WTC11 (cell line): ENCODE measurements around the gene ERC2.

Experiments
- CREB1 ChIP-seq: sonication (generic); formaldehyde crosslinking; IDR thresholded peaks from 2 replicates; pipeline ENCODE4 v1.8.0; 2023; ENCODE audit warnings: mild to moderate bottlenecking, missing genetic modification reagents
- CTCF ChIP-seq: fragments of 200-600 bp; IDR thresholded peaks from 2 replicates; pipeline ENCODE4 v1.8.0; 2022; ENCODE audit warnings: antibody characterized with exemption
- KAT7 ChIP-seq: sonication (generic); formaldehyde crosslinking; IDR thresholded peaks from 2 replicates; pipeline ENCODE4 v1.8.1; 2023; ENCODE audit warnings: missing genetic modification reagents, mild to moderate bottlenecking, borderline replicate concordance
- MXD4 ChIP-seq: fragments of 250-450 bp; sonication (Bioruptor Pico); IDR thresholded peaks from 2 replicates; pipeline ENCODE4 v1.8.0; 2021; ENCODE audit warnings: mild to moderate bottlenecking, moderate library complexity, borderline replicate concordance
- ZNF317 ChIP-seq: sonication (generic); formaldehyde crosslinking; IDR thresholded peaks from 2 replicates; pipeline ENCODE4 v1.8.1; 2023; ENCODE audit warnings: low read depth, mild to moderate bottlenecking, moderate library complexity, missing genetic modification reagents, borderline replicate concordance
- ZNF512 ChIP-seq: sonication (generic); formaldehyde crosslinking; IDR thresholded peaks from 2 replicates; pipeline ENCODE4 v1.8.1; 2022; ENCODE audit warnings: missing genetic modification reagents, borderline replicate concordance
- ZNF532 ChIP-seq: fragments of 250-450 bp; sonication (Bioruptor Pico); IDR thresholded peaks from 2 replicates; pipeline ENCODE4 v1.9.0; 2021; ENCODE audit warnings: mild to moderate bottlenecking, borderline replicate concordance

- TF ChIP-seq MXD4 (CRISPR knock-in tag): no peak
- no peak for TF ChIP-seq CREB1 (CRISPR knock-in tag)
- TF ChIP-seq ZNF512: no peak
- TF ChIP-seq ZNF532 (CRISPR knock-in tag): no peak
- no peak for TF ChIP-seq KAT7
- TF ChIP-seq CTCF: no peak
- TF ChIP-seq ZNF317 (CRISPR knock-in tag): no peak
Measured at GRCh38 chr3:55584716-55585368, 883.4 kb downstream of the ERC2 start.
